Measurements from ENCODE around the gene EARS2. TPM values are rescaled to one million over a fixed set of nuclear protein-coding genes. Genes with fewer than 3 reads are reported as not detected.

Gene EARS2
- total and polyA plus RNA-seq, 9 of the 15 experiments (the other 6 are each of a cell fraction or from before 2014, with no cell fraction given) = 17.6 to 58.6 (median 36.3) TPM

DNA sequence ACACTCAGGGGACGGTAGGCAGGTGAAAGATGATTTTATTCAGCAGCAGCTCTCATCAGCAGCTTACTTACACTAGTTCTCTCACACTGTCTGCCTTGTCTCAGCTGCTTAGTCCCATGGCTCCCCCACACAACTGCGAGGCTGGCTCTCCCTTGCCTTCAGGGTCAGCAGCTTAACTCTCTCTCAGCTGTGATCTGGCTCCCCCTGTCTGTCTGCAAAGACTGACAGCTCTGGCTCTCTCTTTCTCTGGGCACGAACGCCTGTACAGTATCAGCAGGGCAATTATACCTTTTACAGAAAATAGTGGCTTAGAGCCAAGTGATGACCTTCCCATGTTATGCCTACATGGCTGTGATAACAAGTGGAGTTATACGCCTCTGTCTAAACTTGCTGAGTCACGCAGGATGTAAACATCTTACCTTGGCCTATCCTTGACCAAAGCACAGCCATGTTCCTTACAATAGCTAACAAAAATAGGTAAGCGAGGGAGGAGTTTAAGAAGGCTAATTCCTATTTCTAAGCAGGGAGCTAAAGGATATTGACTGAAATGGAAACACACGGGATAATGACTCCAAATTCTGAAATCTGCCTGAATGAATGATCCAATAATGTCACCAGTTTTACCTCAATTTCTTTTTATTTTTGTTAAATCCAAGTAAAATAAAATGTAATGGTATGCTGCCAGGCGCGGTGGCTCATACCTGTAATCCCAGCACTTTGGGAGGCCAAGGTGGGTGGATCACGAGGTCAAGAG lies 40.0 kb upstream of the EARS2 start (continued):
- peak; percentile 95 for TF ChIP-seq FOXJ2 (tag; IDR thresholded peaks at IDR 0.05)
- TF ChIP-seq ZNF75A (CRISPR knock-in tag; IDR thresholded peaks at IDR 0.05) = peak; percentile 91
- TF ChIP-seq ZNF76 (CRISPR knock-in tag; IDR thresholded peaks at IDR 0.05; ENCODE audit: borderline replicate concordance) = peak; percentile 99
- TF ChIP-seq BDP1 (IDR thresholded peaks at IDR 0.05; ENCODE audit: insufficient read depth, insufficient read length) = no peak
- TF ChIP-seq, protein P1, sequence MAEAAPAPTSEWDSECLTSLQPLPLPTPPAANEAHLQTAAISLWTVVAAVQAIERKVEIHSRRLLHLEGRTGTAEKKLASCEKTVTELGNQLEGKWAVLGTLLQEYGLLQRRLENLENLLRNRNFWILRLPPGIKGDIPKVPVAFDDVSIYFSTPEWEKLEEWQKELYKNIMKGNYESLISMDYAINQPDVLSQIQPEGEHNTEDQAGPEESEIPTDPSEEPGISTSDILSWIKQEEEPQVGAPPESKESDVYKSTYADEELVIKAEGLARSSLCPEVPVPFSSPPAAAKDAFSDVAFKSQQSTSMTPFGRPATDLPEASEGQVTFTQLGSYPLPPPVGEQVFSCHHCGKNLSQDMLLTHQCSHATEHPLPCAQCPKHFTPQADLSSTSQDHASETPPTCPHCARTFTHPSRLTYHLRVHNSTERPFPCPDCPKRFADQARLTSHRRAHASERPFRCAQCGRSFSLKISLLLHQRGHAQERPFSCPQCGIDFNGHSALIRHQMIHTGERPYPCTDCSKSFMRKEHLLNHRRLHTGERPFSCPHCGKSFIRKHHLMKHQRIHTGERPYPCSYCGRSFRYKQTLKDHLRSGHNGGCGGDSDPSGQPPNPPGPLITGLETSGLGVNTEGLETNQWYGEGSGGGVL (CRISPR knock-in tag; IDR thresholded peaks at IDR 0.05) = peak; percentile 97
- no peak for TF ChIP-seq SRSF9 (IDR thresholded peaks at IDR 0.05; ENCODE audit: borderline replicate concordance, low read depth, low read length)
- peak; percentile 99 for TF ChIP-seq OTX1 (CRISPR knock-in tag; IDR thresholded peaks at IDR 0.05)
- TF ChIP-seq POLR3G (IDR thresholded peaks at IDR 0.05; ENCODE audit: extremely low read depth, insufficient read length, insufficient replicate concordance) = no peak
- TF ChIP-seq ZNF23 (CRISPR knock-in tag; IDR thresholded peaks at IDR 0.05) = peak; percentile 94
- TF ChIP-seq SIN3B (IDR thresholded peaks at IDR 0.05; ENCODE audit: low read depth) = 0 out of 2 replicates have a peak, but pooled peaks have one; percentile 24
- peak; percentile 92; the same call in 1 of the 2 replicates for TF ChIP-seq ZNF586 (CRISPR knock-in tag; conservative IDR thresholded peaks at IDR 0.05)
- TF ChIP-seq ZNF165 (CRISPR knock-in tag; IDR thresholded peaks at IDR 0.05; ENCODE audit: borderline replicate concordance) = peak; percentile 98
- TF ChIP-seq ASH1L (IDR thresholded peaks at IDR 0.05; ENCODE audit: borderline replicate concordance, low read depth, partially characterized antibody) = no peak
- TF ChIP-seq, protein P2, sequence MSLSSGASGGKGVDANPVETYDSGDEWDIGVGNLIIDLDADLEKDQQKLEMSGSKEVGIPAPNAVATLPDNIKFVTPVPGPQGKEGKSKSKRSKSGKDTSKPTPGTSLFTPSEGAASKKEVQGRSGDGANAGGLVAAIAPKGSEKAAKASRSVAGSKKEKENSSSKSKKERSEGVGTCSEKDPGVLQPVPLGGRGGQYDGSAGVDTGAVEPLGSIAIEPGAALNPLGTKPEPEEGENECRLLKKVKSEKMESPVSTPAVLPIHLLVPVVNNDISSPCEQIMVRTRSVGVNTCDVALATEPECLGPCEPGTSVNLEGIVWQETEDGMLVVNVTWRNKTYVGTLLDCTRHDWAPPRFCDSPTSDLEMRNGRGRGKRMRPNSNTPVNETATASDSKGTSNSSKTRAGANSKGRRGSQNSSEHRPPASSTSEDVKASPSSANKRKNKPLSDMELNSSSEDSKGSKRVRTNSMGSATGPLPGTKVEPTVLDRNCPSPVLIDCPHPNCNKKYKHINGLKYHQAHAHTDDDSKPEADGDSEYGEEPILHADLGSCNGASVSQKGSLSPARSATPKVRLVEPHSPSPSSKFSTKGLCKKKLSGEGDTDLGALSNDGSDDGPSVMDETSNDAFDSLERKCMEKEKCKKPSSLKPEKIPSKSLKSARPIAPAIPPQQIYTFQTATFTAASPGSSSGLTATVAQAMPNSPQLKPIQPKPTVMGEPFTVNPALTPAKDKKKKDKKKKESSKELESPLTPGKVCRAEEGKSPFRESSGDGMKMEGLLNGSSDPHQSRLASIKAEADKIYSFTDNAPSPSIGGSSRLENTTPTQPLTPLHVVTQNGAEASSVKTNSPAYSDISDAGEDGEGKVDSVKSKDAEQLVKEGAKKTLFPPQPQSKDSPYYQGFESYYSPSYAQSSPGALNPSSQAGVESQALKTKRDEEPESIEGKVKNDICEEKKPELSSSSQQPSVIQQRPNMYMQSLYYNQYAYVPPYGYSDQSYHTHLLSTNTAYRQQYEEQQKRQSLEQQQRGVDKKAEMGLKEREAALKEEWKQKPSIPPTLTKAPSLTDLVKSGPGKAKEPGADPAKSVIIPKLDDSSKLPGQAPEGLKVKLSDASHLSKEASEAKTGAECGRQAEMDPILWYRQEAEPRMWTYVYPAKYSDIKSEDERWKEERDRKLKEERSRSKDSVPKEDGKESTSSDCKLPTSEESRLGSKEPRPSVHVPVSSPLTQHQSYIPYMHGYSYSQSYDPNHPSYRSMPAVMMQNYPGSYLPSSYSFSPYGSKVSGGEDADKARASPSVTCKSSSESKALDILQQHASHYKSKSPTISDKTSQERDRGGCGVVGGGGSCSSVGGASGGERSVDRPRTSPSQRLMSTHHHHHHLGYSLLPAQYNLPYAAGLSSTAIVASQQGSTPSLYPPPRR (CRISPR knock-in tag; IDR thresholded peaks at IDR 0.05; ENCODE audit: borderline replicate concordance) = no peak
- no peak for TF ChIP-seq ZNF780A (CRISPR knock-in tag; IDR thresholded peaks at IDR 0.05)
- TF ChIP-seq SIRT6 (IDR thresholded peaks at IDR 0.05; ENCODE audit: low read depth, low read length) = no peak
- peak; percentile 98 for TF ChIP-seq NFIC (IDR thresholded peaks at IDR 0.05)
- peak; percentile 93 for TF ChIP-seq ZNF57 (CRISPR knock-in tag; IDR thresholded peaks at IDR 0.05)
- peak; percentile 70; the same call in 1 of the 2 replicates for TF ChIP-seq ESRRB (CRISPR knock-in tag; IDR thresholded peaks at IDR 0.05; ENCODE audit: borderline replicate concordance)
- no peak for TF ChIP-seq STAT5A (IDR thresholded peaks at IDR 0.05; ENCODE audit: borderline replicate concordance, low read length)
- TF ChIP-seq GATAD2A (IDR thresholded peaks at IDR 0.05) = peak; percentile 100
- TF ChIP-seq SMC3 (conservative IDR thresholded peaks at IDR 0.05; ENCODE audit: insufficient read depth, low read depth, low read length) = 0 out of 2 replicates have a peak, but pooled peaks have one; percentile 16
- peak; percentile 88; the same call in 1 of the 2 replicates for TF ChIP-seq MTA3 (IDR thresholded peaks at IDR 0.05; ENCODE audit: borderline replicate concordance)
- no peak for TF ChIP-seq HDAC6 (IDR thresholded peaks at IDR 0.05; ENCODE audit: low read depth, low read length)
